RWPE2 (cell line): Measurements from ENCODE around the gene SORCS2.

Experiments used
- ATAC-seq: fragments of 200-7000 bp; cut with Tn5 transposase; 3 replicates; pipeline ENCODE4 v1.9.1; 2021; ENCODE audit warnings: low read depth
- DNase-seq: peaks from one replicate; pipeline ENCODE4 v3.0.0-alpha.2; 2020; ENCODE audit warnings: low spot score
- H3K27ac ChIP-seq: fragments of 450-650 bp; 2 replicates; pipeline ENCODE4 v1.5.1; 2017; ENCODE audit warnings: mild to moderate bottlenecking; ENCODE audit not compliant: poor library complexity, severe bottlenecking
- H3K27me3 ChIP-seq: fragments of 250-450 bp; sonication (Bioruptor Pico); 2 replicates; pipeline ENCODE4 v1.5.1; 2021; ENCODE audit warnings: mild to moderate bottlenecking, moderate library complexity; ENCODE audit not compliant: insufficient read depth, poor library complexity, severe bottlenecking
- H3K36me3 ChIP-seq: fragments of 250-450 bp; sonication (Bioruptor Pico); 2 replicates; pipeline ENCODE4 v1.5.1; 2020; ENCODE audit warnings: low read depth, mild to moderate bottlenecking, moderate library complexity
- H3K4me1 ChIP-seq: fragments of 250-450 bp; sonication (Bioruptor Pico); 2 replicates; pipeline ENCODE4 v1.5.1; 2021; ENCODE audit warnings: mild to moderate bottlenecking, moderate library complexity; ENCODE audit not compliant: insufficient read depth, poor library complexity, severe bottlenecking
- H3K4me3 ChIP-seq: fragments of 250-450 bp; sonication (Bioruptor Pico); 2 replicates; pipeline ENCODE4 v1.5.1; 2021; ENCODE audit warnings: mild to moderate bottlenecking, moderate library complexity; ENCODE audit not compliant: severe bottlenecking
- H3K9me3 ChIP-seq: fragments of 250-450 bp; sonication (Bioruptor Pico); 2 replicates; pipeline ENCODE4 v1.5.1; 2021; ENCODE audit warnings: mild to moderate bottlenecking, moderate library complexity; ENCODE audit not compliant: severe bottlenecking
- TF ChIP-seq, protein P1 (sequence below): fragments of 450-650 bp; IDR thresholded peaks from one replicate; pipeline ENCODE4 v1.5.1; 2017; ENCODE audit warnings: mild to moderate bottlenecking, moderate library complexity; ENCODE audit not compliant: poor library complexity, severe bottlenecking

The SORCS2 gene

DNA sequence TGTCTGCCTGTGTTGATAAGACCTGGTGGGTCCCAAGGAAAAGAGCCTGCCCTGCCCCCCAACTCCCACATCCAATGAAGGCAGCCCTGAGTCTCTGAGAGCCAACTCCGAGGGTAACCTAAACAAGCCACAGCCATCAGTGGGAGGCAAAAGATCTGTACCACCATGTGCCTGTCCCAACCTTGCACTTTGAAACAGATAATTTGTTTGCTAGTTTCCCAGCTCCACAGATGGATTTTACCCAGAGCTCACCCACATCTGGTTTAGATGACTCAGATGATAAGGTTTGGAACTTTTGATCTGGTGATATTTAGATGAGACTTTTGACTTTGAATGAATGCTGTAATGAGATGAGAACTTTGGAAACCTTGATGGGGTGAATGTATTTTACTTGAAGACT lies 488.4 kb downstream of the SORCS2 start:
- H3K27ac ChIP-seq: no peak overlapping the region
- H3K27me3 ChIP-seq: no peaks in the 10 kb centered on the region
- no peaks in the 10 kb centered on the region for H3K36me3 ChIP-seq
- no peaks in the 10 kb centered on the region for H3K9me3 ChIP-seq
- DNase-seq (no peak), ATAC-seq (no peak)
- no peak overlapping the region for H3K4me3 ChIP-seq
- TF ChIP-seq, protein P1, sequence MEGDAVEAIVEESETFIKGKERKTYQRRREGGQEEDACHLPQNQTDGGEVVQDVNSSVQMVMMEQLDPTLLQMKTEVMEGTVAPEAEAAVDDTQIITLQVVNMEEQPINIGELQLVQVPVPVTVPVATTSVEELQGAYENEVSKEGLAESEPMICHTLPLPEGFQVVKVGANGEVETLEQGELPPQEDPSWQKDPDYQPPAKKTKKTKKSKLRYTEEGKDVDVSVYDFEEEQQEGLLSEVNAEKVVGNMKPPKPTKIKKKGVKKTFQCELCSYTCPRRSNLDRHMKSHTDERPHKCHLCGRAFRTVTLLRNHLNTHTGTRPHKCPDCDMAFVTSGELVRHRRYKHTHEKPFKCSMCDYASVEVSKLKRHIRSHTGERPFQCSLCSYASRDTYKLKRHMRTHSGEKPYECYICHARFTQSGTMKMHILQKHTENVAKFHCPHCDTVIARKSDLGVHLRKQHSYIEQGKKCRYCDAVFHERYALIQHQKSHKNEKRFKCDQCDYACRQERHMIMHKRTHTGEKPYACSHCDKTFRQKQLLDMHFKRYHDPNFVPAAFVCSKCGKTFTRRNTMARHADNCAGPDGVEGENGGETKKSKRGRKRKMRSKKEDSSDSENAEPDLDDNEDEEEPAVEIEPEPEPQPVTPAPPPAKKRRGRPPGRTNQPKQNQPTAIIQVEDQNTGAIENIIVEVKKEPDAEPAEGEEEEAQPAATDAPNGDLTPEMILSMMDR: no peak
- peaks cover 16% of the 10 kb centered on the region for H3K4me1 ChIP-seq

DNA sequence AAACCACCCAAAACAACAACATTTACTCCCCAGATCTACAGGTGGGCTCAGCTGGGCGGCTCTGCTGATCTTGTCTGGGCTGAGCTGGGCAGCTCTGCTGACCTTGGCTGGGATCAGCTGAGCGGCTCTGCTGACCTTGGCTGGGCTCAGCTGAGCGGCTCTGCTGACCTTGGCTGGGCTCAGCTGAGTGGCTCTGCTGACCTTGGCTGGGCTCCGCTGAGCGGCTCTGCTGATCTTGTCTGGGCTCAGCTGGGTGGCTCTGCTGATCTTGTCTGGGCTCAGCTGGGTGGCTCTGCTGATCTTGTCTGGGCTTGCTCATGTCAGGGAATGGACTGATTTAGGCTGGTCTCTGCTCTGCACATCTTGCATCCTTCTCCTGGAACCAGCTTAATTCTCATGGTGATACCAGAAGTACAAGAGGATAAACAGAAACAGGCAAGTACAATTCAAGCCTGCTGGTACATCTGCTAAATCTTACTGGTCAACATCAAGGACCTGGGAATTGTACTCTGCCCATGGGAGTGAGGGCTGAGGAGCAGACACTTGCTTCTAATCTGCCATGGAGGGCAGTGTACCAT lies 490.9 kb downstream of the SORCS2 start:
- H3K4me3 ChIP-seq: no peak overlapping the region
- H3K4me1 ChIP-seq: peaks cover 2% of the 10 kb centered on the region
- ATAC-seq (no peak), DNase-seq (no peak)
- H3K27me3 ChIP-seq: no peaks in the 10 kb centered on the region
- H3K27ac ChIP-seq: no peak overlapping the region
- no peaks in the 10 kb centered on the region for H3K9me3 ChIP-seq
- no peaks in the 10 kb centered on the region for H3K36me3 ChIP-seq
- TF ChIP-seq, protein P1: no peak

DNA sequence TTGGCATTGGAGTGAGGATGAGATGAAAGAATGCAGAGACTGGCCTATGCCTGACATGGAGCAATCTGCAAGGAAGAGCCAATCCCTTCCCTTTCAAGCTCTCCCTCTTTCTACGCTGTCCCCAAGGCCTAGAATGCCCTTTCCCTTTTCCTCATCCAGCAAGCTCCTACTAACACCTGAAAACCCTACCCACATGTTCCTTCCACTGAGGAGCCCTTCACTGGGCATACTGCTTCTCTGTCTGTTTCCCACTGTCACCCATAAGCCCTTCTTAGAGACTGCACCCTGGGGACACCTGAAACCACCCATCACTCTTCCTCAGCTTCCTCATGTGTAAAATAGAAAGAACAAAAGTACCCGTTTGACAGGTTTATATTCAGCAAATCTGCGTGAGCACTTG lies 492.0 kb downstream of the SORCS2 start:
- no peaks in the 10 kb centered on the region for H3K4me1 ChIP-seq
- ATAC-seq (no peak), DNase-seq (no peak)
- no peaks in the 10 kb centered on the region for H3K9me3 ChIP-seq
- TF ChIP-seq, protein P1: no peak
- H3K27ac ChIP-seq: no peak overlapping the region
- no peaks in the 10 kb centered on the region for H3K36me3 ChIP-seq
- H3K4me3 ChIP-seq: no peak overlapping the region
- no peaks in the 10 kb centered on the region for H3K27me3 ChIP-seq

DNA sequence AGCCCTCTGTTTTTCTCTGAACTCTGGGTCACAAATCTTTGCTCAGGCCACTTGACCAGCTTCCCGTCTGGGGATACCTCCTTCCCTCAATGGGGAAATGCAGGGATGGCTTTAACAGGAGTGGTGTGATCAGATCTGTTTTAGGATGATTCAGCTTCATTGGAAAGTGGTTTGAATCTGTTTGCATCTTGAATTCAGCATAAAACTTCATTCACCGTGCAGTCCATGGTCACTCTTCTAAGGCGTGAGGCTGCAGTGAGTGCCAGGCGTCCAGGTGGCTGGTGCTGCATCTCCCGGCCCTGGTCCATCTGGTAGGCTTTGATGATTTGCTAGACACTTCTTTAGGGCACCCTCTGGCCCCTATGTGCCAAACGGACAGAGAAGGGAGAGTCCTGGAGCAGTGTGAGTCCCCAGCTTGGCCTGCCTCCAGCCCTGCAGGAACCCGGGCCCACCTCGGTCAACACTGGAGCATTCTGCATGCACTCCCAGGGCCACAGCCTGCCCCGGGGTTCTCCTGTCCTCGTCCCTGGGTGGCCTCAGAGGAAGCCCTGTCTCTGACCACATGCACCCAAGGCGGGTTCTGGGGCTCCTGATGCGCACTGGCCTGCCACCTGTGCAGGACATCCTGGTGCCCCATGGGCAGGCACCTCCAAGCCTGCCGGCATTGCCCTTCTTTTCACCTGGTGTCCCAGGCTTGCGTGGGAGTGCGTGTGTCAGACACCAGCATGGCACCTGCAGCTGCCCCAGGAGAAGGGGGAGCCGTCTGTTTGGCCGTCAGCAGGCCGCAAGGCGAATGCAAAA lies 493.9 kb downstream of the SORCS2 start:
- no peaks in the 10 kb centered on the region for H3K27me3 ChIP-seq
- H3K4me3 ChIP-seq: no peak overlapping the region
- DNase-seq: no peak
- no peak for ATAC-seq
- no peaks in the 10 kb centered on the region for H3K36me3 ChIP-seq
- TF ChIP-seq, protein P1: no peak
- H3K4me1 ChIP-seq: no peaks in the 10 kb centered on the region
- no peaks in the 10 kb centered on the region for H3K9me3 ChIP-seq
- no peak overlapping the region for H3K27ac ChIP-seq

DNA sequence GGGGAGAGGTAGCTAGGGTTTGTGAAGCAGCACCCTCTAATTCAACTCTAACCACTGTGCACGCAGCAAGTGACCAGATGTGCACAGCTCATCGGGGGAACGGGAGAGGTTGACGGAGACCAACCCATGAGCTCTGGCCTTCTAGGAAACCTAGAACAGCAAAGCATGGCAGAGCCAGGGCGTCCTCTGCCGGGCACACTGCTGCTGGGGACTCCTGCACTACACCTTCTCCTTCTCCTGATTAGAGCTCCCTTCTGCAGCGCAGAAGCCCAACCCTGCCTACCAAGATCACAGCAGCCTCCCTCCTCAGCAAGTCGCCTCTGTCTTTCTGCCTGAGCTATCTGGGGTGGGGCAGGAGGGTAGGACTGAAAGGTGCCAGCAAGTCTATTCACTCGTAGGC lies 494.7 kb downstream of the SORCS2 start:
- Histone ChIP-seq H3K9me3 (no peaks in the 10 kb centered on the region), H3K4me3 (no peak overlapping the region), H3K27ac (no peak overlapping the region), H3K4me1 (no peaks in the 10 kb centered on the region), H3K36me3 (no peaks in the 10 kb centered on the region), H3K27me3 (no peaks in the 10 kb centered on the region)
- DNase-seq (no peak), ATAC-seq (no peak)
- TF ChIP-seq, protein P1: no peak
